Muscle of back (tissue), 11 donors: ENCODE results near the gene PPP2R2D. TPM values are rescaled to one million over a fixed set of nuclear protein-coding genes. Genes with fewer than 3 reads are reported as not detected.
"Not testable (repeated sequence)": the region's sequence is repeated elsewhere in the genome, so short reads cannot be mapped to it uniquely, and the experiment has no call there.

ENCODE experiments used
- DNase-seq, 3 donors: peaks; one replicate each; pipeline versions ENCODE4 v3.0.0 to v3.0.0-alpha.2; 2013
- polyA plus RNA-seq, 10 donors: library from polyadenylated mRNA; unstranded; fragments of 120-200 nt; gene quantifications; one replicate each; pipeline ENCODE4 v1.2.1, GENCODE V29; 2013; ENCODE audit not compliant: insufficient read length in 10 of 10

Gene PPP2R2D
- polyA plus RNA-seq, 10 donors, result 26.7 to 33.1 (median 30.2) TPM

DNA sequence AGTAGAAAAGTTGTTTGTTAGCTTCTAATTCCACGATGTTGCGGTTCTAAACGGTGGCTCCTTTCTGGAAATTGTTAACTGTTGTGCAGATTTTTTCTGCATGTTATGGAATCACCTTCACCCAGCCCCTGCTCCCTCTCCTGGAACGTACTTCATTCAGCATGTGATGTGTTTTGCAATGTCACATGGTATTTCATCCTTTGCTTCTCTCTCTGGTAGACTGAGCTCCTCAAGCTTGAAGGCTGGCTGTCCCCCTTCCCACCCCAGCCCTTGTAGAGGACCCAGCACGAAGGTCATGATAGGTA lies 4.4 kb downstream of the PPP2R2D start:
- no peak for DNase-seq

DNA sequence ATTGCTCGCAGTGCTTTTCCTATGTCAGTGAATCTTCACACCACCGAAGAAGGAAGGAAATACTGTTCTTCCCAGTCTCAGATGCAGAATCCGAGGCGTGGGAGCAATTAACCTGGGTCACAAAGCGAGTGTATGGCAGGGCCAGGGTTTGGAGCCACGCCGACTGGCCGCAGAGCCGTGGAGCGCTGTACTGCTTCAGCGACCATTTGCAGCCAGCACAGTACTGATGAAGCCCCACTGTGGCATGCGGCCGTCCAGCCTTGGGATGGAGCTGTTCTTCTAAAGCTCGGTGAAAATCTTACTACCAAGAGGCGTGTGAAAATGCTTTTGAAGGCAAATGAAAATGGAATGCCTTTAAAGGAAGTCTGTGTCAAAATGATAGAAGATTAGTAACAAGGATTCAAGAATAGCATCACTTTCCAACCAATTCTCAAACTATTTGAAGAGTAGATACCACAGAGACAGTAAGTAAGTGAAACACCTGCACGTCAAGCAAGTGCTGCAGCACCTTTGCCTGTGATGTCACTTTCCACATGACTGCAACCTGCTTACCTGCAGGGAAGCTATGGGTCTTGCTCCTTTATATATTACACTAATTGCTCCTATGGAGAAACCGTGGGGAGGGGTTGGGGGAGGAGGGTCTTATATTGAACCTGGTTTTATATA lies 4.9 kb downstream of the PPP2R2D start:
- no peak for DNase-seq

DNA sequence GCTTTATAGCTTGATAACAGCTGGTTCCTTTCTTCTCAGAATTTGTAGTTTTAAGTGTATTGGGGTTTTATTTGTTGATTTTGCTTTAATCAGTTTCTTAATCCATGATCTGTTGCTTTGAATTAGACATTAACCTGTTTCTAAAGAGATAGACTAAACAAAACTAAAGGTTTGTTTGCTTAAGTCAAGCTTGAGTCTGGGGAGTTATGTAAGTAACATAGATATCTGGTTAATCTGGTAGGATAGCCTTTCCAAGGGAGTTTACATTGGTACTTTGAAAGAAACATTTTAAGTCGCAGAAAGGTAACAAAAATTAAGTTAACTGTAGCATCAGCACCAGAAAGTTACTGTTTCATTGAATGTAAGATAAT lies 5.4 kb downstream of the PPP2R2D start:
- no peak for DNase-seq

DNA sequence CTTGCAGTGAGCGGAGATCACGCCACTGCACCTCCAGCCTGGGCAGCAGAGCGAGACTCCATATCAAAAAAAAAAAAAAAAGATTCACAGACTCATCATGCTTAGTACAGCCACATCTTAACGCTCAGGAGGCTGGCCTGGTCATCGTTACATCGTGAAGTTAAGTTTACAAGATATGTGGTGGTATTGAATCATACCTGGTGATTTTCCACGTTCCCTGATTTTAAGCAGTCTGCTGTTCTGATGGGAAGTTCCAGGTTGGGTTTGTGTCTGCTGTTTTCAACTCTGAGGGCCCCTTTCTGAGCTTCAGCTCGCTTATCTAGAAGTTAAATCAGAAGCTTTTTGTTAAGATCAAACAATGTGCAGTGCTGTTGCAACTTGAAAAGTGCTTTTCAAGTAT lies 6.9 kb downstream of the PPP2R2D start:
- DNase-seq, result no peak

DNA sequence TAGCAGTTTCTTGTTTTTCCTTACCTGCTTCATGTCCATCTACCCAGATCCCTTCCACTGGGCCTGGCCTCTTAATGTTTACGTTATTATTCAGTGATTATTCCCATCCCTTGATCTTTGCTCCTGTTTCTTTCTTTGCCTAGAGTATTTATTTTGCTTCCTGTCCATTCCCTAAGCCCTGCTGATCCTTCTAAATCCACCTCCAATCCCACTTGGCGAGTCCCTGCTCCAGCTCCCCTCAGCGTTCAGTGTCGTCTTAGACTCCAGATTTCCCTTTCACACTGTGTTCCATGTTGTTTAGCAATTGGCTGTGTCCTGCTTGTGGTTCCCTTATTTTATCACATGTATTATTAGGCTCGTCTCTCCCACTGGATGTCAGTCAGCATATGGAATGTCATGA lies 7.3 kb downstream of the PPP2R2D start:
- no peak for DNase-seq

DNA sequence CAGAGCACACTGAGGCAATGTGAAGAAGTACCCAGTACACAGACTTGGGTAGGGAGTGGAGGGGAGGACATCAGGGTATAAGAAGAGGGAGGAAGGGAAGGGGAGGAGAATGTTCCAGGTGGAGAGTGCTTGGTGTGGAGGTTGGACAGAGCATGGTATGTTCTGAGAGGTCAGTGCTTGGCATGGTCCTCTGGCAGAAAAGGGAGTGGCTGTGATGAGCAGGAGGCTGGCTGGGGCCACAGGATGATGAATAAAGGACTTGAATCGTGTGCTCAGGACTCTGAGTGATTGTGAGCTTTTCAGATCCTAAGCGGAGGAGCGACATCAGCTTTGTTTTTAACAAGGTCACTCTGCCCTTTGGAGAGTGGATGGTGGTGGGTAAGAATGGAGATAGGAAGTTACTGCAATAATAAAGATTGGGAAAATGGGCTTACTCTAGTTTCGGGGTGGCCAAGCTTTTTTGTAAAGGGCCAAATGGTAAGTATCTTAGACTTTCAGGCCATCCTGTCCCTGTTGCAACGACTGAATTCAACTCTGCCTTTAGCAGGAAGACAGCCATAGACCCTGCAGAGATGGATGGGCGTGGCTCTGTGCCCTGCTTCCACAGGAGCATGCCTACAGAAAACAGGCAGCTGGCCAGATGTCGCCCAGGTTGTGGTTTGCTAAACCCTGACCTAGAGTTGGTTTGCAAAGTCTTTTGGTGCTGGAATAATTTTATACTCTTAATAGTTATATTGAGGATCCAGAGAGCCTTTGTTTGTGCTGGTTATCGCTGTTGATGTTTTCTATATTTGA lies 8.4 kb downstream of the PPP2R2D start:
- DNase-seq, result no peak

DNA sequence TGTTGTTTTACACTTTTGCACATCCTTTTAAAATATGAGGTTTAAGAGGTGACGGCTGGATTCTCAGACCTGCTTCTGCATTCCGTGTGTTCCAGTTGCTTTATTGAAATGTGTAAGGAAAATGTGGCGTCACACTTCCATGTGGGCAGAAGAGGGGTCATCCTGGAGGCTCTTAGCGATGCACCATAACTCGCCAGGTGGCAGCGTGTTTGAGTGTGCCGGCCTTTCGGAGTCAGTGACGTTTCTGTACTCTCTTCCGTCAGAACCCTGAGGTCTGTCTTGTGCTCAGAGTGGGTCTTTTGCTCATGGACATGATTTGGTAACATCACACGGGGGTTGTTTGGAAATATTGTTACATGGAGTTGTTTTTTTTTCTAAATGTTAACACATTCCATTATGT lies 9.1 kb downstream of the PPP2R2D start:
- DNase-seq, result no peak

DNA sequence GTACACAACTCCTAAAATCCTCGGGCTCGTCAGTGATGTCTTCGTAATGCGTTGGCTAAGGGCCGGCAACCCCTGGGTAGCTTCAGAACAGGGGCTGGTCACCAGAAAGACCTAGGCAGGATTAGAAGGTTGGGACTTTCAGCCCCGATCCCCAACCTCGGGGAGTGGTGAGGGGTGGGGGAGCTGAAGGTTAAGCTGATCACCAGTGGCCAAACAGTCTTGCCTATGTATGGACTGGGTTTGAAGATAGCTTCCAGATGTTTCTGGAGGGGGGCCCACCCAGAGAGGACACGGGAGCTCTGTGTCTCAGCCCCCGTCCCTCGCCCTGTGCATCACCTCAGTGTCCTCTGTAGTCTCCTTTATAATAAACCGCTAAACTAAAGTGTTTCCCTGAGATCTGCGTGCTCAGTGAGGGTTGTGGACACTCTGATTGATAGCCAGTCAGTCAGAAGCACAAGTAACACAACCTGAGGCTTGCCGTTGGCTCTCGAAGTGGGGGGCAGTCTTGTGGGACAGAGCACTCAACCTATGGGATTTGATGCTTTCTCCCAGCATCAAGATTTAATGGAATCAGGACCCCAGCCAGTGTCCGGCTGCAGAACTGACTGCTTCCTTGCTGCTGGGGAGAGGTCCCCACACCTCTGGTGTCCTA lies 10.0 kb downstream of the PPP2R2D start:
- peak in 1 of 3 donors; percentile 22 for DNase-seq

DNA sequence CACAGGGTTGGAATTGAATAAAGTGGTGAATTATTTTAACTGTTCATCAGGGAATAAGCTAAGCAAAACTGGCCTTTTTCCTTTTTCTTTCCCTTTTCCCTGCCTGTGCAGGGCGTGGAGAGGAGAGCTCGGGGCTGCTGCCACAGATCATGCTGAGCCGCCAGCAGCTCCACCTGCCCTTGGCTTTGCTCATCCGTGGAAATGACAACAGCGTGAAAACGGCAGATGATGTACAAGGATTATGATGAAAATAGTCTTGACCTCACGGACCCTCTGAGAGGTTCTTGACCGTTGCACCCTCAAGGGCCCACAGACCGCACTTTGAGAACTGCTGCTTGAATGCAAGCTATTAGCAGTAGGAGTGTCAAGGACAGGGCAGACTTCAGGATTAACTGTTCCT lies 10.6 kb downstream of the PPP2R2D start:
- DNase-seq, result no peak

DNA sequence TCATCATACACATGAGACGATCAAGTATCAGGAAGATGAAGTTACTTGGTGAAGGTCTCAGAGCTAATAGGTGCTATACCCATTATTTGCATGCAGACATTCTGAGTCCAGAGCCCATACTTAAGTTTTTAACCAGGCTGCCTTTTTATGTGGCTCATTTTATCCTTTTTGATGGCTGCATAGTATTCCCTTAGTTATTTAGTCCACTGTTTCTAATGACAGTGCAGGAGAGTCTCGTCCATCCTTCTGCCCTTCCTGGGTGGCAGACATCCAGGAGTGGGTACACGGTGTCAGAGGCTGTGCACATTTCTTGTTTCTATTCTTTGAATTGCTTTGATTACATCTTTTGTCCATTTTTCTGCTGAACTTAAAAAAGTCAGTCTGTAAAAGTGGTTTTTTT lies 11.8 kb downstream of the PPP2R2D start:
- DNase-seq, result no peak

DNA sequence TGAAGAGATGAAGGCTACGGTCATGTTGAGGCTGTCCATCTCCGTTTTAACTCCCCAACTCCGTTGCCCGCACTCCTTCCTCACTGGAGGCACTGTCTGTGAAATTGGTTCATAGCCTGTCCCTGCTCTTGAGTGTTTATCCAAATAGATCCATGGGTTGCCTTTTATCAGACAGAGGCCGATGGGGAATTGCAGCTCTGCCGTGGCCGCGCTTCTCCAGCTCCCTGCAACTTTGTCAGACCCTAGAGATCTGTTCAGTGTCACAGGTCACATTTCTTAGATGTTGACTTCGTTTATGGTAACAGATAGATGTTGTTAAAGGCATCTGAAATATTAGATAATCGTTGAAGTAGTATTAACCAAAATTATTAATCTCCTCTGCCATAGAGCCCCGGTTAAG lies 14.7 kb downstream of the PPP2R2D start:
- DNase-seq, result no peak

DNA sequence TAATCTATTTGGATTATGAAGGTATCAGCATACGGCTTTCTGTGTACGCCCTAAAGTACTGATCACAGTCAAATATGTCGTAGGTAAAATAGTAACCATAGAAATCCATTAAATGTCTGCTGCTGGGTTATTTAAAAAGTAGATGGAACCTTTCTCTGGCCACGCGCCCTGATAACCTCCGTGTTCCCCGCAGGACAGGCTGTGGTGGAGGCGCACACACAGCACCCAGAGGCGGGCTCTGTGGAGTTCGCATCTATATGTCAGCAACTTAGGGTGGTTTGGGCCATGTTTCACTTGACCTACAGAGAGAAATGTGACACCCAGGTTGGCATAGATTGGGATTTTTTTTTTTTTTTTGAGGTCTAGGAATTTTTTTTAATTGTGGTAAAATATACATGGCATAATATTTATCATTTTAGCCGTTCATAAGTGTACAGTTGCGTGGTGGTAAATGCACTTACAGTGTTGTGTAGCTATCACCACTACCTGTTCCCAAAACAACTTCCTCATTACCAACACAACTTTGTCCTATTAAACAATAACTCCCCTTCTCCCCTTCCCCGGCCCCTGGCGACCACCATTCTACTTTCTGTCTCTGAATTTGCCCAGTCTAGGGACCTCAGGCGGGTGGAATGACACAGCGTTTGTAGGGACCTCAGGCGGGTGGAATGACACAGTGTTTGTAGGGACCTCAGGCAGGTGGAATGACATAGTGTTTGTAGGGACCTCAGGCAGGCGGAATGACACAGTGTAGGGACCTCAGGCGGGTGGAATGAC lies 15.4 kb downstream of the PPP2R2D start:
- no peak for DNase-seq

DNA sequence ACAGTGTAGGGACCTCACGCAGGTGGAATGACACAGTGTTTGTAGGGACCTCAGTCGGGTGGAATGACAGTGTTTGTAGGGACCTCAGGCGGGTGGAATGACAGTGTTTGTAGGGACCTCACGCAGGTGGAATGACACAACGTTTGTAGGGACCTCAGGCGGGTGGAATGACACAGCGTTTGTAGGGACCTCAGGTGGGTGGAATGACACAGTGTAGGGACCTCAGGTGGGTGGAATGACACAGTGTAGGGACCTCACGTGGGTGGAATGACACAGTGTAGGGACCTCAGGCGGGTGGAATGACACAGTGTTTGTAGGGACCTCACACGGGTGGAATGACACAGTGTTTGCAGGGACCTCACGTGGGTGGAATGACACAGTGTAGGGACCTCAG lies 16.0 kb downstream of the PPP2R2D start:
- not testable (repeated sequence) for DNase-seq

DNA sequence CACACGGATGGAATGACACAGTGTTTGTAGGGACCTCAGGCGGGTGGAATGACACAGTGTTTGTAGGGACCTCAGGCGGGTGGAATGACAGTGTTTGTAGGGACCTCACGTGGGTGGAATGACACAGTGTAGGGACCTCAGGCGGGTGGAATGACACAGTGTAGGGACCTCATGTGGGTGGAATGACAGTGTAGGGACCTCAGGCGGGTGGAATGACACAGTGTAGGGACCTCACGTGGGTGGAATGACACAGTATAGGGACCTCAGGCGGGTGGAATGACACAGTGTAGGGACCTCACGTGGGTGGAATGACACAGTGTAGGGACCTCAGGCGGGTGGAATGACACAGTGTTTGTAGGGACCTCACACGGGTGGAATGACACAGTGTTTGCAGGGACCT lies 16.7 kb downstream of the PPP2R2D start:
- not testable (repeated sequence) for DNase-seq

DNA sequence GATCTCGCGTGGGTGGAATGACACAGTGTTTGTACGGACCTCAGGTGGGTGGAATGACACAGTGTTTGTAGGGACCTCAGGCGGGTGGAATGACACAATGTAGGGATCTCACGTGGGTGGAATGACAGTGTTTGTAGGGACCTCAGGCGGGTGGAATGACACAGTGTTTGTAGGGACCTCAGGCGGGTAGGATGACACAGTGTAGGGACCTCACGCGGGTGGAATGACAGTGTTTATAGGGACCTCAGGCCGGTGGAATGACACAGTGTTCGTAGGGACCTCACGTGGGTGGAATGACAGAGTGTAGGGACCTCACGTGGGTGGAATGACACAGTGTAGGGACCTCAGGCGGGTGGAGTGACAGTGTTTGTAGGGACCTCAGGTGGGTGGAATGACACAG lies 18.7 kb downstream of the PPP2R2D start:
- not testable (repeated sequence) for DNase-seq

DNA sequence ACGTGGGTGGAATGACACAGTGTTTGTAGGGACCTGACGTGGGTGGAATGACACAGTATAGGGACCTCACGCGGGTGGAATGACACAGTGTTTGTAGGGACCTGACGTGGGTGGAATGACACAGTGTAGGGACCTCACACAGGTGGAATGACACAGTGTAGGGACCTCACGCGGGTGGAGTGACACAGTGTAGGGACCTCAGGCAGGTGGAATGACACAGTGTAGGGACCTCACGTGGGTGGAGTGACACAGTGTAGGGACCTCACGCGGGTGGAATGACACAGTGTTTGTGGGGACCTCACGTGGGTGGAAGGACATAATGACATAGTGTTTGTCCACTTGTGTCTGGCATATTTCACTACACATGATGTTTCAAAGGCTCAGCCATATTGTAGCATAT lies 19.3 kb downstream of the PPP2R2D start:
- DNase-seq, result no peak

DNA sequence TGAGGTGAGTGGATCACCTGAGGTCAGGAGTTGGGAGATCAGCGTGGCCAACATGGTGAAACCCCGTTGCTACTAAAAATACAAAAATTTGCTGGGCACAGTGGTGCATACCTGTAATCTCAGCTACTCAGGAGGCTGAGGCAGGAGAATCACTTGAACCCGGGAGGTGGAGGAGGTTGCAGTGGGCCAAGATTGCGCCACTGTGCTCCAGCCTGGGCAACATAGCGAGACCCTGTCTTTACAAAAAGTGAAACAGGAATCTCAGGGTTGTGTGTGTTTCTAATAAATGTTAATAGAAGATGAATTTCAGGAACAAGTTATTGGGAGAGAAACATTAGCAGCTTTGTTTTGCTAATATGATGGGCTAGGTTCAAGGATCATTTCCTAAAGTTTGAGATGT lies 19.9 kb downstream of the PPP2R2D start:
- DNase-seq, result no peak

DNA sequence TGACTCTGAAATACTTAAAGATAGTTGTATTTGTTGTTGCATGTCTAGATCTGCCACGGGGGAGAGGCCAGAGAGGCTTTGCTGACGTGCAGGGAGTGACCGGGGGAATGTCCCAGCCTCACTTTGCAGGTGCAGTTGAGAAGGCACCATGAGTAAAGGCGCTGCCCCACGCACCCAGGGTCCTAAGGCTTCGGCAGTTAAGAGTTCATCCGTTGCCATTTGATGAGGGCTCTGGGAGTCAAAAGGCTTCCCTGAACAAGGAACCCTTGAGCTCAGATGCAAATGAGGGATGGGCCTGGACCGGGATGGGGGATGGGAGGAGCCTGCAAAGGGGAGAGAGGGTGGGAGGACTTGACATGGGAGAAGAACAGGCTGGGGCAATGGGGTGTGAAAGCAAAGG lies 20.4 kb downstream of the PPP2R2D start:
- no peak for DNase-seq

DNA sequence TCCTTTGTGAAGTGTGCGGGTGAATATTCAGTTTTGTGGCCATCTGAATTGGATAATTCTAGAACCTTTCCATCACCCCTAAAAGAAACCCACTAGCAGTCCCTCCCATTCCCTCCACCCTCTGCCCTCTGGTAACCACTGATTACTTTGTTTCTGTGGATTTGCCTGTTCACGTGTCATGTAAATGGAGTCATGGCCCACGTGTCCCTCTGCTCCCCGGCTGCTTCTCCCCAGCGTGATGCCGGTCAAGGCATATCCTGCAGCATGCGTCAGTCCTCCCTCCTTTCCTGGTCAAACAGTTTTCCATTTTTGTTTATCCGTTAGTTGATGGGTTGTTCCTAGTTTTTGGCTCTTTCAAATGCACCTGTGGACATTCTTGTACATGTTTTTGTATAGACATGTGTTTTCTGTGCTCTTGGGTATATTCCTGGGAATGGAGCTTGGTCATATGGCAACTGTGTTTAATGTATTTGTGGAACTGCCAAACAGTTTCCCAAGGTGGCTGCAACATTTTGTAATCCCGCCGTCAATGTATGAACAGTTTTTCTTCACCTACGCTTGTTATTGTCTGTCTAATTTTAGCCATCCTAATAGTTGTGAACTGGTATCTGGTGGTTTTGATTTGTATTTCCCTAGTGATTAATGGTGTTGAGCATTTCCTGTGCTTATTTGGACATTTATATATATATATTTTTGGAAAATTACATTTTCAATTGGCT lies 22.4 kb downstream of the PPP2R2D start:
- no peak for DNase-seq

DNA sequence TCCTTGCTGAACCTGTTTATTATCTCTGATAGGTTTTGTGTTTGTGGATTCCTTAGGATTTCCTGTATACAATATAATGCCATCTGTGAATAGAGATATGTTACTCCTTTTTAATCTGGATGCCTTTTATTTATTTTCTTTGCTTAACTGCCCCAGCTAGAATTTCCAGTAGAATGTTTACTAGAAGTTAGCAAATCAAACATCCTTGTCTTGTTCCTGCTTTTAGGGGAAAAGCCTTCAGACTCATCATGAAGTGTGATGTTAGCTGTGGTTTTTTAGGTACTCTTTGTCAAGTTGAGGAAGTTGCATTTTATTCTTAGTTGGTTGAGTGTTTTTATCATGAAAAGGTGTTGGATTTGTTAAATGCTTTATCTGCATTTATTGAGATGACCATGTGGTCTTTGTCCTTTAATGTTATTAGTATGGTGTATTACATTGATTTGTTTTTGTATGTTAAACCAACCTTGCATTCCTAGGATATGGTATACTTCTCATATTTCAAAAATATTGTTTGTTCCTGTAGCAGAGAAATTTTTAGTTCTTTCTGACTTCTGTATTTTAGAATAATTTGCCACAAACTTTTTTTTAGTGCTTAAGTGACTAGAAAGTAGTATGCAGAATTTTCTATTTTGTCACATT lies 24.3 kb downstream of the PPP2R2D start:
- no peak for DNase-seq

DNA sequence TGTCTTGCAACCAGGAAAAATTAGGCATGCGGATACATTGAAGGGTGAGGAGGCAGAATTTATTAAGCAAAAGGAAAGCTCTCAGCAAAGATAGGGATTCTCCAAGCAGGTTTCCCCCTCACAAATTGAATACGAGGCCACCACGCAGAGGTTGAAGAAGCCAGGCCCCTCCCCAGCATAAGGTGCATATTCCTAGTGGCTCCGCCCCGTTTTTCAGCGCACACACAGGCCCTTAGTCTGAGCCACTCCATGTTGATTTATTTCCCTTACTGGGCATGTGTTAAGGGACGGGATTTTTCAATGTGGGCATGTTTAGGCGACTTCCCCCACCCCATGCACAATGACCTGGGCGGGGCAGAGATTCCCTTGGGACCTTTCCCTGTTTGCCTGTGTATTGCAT lies 24.9 kb downstream of the PPP2R2D start:
- DNase-seq, result no peak
